ENCODE measurements around the gene ANAPC2. TPM values are rescaled to one million over a fixed set of nuclear protein-coding genes. Genes with fewer than 3 reads are reported as not detected.

The ANAPC2 gene
- total RNA-seq, 4 donors from 2014 or later: 10.2 to 12.4 (median 10.8) TPM

DNA sequence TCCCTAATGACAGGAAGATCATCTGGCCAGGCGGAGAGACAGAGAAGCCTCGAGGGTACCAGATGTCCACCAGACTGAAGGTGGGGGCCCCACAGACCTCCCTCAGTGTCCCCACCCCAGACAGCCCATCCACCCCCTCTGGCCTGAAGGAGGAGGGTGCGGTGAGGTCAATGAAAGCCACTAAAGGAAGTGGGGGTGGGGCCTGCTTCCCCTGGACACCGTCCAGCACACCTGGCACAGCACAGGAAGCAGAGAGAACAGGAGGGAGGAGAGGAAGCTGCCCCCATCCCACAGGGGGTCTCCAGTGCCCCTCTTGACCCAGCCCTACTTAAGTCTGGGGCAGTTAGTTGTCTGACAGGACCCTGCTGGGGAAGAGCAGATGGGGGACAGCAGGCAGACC, 29.7 kb downstream of the ANAPC2 start:
- no peak overlapping the region for H3K27ac ChIP-seq
- in situ Hi-C loops (cut with MboI; ENCODE audit: low sequenced_read_pairs in 4 of 4) (no loop called here), intact Hi-C loops (cut with DNase I; ENCODE audit: low total_unique reads) (no loop called here)
- no peak overlapping the region for H3K4me3 ChIP-seq
- TF ChIP-seq POLR2A (IDR thresholded peaks at IDR 0.05): no peak
- H3K9me3 ChIP-seq: no peaks in the 10 kb centered on the region
- ATAC-seq: no peak
- peaks cover 0 to 12% of the 10 kb centered on the region in 2 donors for H3K4me1 ChIP-seq
- no peak for DNase-seq
- H3K36me3 ChIP-seq: no peaks in the 10 kb centered on the region
- H3K27me3 ChIP-seq: peaks cover 72 to 81% (median 80%) of the 10 kb centered on the region in 3 donors

DNA sequence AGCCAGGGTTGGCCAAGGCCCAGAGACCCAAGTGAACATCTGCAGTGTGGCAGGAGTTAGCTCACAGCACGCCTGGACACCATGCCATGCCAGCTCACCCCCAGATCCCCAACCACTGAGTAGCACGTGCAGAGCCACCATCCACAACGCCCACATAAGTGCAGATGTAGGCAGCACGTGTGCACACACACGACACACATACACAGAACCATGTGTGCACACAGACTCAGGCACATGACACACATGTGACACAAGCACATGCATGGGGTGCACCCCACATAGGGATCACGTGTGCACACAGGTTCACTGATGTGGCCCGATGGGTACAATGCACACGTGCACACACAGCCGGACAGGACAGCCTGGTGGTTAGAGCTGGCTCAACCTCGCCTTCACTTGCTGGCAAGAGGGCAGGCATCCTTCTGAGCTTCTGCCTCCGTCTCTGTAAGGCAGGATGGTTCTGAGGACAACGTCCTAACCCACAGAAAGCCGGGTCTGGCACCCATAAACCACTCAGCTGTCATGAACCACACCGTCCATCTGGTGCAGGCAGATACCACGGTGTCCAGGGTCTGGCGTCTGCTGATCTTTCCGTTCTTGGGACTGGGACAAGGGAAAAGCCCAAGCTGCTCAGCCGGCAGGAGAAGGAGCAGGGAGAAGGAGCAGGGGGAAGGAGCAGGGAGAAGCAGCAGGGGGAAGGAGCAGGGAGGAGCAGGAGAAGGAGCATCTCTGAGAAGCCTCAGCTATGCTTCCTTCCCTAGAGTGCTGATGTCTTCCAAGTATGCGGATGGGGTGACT, 30.5 kb downstream of the ANAPC2 start:
- intact Hi-C loops (cut with DNase I; ENCODE audit: low total_unique reads): no loop called here
- ATAC-seq: no peak
- peaks cover 65 to 73% (median 72%) of the 10 kb centered on the region in 3 donors for H3K27me3 ChIP-seq

DNA sequence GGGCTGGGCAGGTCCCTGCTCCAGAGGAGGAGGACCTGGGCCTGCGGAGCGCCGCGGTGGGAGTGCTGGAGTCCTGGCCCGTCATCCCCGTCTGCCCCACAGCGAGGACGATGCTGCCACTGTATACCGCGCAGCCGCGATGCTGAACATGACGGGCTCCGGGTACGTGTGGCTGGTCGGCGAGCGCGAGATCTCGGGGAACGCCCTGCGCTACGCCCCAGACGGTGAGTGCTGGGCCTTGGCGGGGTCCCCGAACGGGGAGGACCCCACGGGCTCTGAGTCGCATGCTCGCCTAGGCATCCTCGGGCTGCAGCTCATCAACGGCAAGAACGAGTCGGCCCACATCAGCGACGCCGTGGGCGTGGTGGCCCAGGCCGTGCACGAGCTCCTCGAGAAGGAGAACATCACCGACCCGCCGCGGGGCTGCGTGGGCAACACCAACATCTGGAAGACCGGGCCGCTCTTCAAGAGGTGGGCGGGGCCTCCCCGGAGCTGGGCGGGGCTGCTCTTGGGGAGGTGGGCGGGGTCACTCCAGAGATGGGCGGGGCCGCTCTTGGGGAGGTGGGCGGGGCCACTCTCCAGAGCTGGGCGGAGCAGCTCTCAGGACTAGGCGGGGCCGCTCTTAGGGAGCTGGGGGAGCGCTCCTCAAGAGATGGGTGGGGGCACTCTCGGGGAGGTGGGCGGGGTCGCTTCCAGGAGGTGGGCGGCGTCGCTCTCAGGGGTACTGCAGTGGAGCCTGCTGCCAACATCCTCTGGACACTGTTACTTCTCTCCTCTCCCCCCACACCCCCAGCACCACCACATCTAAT, 31.6 kb downstream of the ANAPC2 start:
- no peaks in the 10 kb centered on the region for H3K36me3 ChIP-seq
- TF ChIP-seq POLR2A (IDR thresholded peaks at IDR 0.05): no peak
- no peak for TF ChIP-seq CTCF (IDR thresholded peaks at IDR 0.05 in 4 of 5, conservative IDR thresholded peaks at IDR 0.05 in 1 of 5)
- peak in 1 of 2 donors; percentile 61 for ATAC-seq
- H3K4me3 ChIP-seq: no peak overlapping the region
- H3K9me3 ChIP-seq: no peaks in the 10 kb centered on the region
- no peak for DNase-seq
- in situ Hi-C loops (cut with MboI; ENCODE audit: low sequenced_read_pairs in 4 of 4): no loop called here
- no peak overlapping the region for H3K27ac ChIP-seq
- intact Hi-C loops (cut with DNase I; ENCODE audit: low total_unique reads): no loop called here
- peaks cover 56 to 62% (median 62%) of the 10 kb centered on the region in 3 donors for H3K27me3 ChIP-seq
- H3K4me1 ChIP-seq: no peaks in the 10 kb centered on the region

More for the DNA sequence above, 30.5 kb downstream of the ANAPC2 start:
- no peak for DNase-seq
- TF ChIP-seq POLR2A (IDR thresholded peaks at IDR 0.05) (no peak), CTCF (IDR thresholded peaks at IDR 0.05 in 4 of 5, conservative IDR thresholded peaks at IDR 0.05 in 1 of 5) (no peak)
- peaks cover 0 to 5% of the 10 kb centered on the region in 2 donors for H3K4me1 ChIP-seq
- no peaks in the 10 kb centered on the region for H3K36me3 ChIP-seq
- no peak overlapping the region for H3K4me3 ChIP-seq
- H3K27ac ChIP-seq: no peak overlapping the region
- no peaks in the 10 kb centered on the region for H3K9me3 ChIP-seq
- in situ Hi-C loops (cut with MboI; ENCODE audit: low sequenced_read_pairs in 4 of 4): no loop called here

DNA sequence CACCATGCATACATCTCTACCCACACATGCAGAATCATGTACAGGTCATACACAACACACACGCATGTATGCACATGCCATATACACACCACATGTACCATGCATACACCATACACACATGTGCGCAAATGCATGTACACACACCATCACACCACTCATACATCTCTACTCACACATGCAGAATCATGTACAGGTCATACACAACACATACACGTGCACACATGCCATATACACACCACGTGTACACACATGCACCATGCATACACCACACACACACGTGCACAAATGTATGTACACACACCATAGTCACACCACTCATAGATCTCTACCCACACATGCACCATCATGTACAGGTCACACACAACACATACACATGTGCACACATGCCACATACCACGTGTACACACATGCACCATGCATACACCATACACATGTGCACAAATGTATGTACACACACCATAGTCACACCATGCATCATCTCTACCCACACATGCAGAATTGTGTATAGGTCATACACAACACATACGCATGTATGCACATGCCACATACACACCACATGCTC, 35.4 kb downstream of the ANAPC2 start:
- no peaks in the 10 kb centered on the region for H3K9me3 ChIP-seq
- DNase-seq: no peak
- in situ Hi-C loops (cut with MboI; ENCODE audit: low sequenced_read_pairs in 4 of 4) (no loop called here), intact Hi-C loops (cut with DNase I; ENCODE audit: low total_unique reads) (no loop called here)
- no peaks in the 10 kb centered on the region for H3K36me3 ChIP-seq
- no peak for TF ChIP-seq CTCF (IDR thresholded peaks at IDR 0.05 in 4 of 5, conservative IDR thresholded peaks at IDR 0.05 in 1 of 5)
- no peak for TF ChIP-seq POLR2A (IDR thresholded peaks at IDR 0.05)
- H3K4me1 ChIP-seq: no peaks in the 10 kb centered on the region
- peaks cover 30 to 44% (median 34%) of the 10 kb centered on the region in 3 donors for H3K27me3 ChIP-seq
- H3K27ac ChIP-seq: no peak overlapping the region
- H3K4me3 ChIP-seq: no peak overlapping the region
- ATAC-seq: no peak

Measured in gastrocnemius medialis (tissue), 4 donors.